ENCODE data around the gene FBXL4. TPM values are rescaled to one million over a fixed set of nuclear protein-coding genes. Genes with fewer than 3 reads are reported as not detected.

Gene FBXL4
- total and polyA plus RNA-seq, 2 of the 8 experiments (the other 6 are each of a cell fraction or from before 2014, with no cell fraction given) = 6.9 to 13.8 TPM

DNA sequence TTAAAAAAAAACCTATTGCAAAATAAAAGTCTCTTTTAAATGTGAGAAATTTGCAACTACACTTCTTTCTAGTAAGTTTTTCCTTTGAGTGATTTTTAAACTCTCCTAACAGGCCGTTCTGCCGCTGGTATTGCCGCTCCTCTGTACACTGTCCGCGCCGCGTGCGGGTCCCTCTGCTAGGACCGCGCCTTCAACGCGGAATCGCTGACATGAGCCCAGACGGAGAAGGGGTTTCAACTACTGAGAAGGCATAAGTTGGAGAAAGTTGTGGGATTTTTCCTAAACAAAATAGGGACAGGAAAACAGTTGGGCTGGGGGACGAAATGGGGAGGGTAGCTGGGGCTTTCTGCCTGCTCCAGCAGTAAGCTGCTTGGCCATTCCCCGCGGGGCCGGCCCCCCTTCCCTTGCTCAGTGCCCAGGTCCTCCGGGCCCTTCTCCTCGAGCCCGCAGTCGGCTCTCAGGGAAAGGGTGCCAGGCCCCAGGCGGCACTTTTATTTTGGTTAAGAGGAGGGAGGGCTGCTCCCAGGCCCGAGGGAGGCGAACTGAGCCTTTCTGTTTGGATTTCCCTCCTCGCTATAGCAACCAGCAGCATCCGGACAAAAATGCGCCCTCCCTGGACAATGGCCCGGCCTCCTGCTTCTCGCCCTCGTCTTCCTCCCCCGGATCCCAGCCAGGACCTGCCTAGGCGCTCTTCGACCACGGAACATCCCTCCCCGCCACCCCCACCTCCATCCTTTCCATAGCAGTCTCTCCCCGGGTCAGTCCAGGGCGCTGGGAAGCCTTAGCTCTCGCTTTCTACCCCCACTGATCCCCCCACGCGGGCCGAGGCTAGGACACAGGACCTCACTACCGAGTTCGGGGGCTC, 120.2 kb downstream of the FBXL4 start:
- H2AFZ ChIP-seq (ENCODE audit: low read length) = no peak overlapping the region
- H2AK5ac ChIP-seq (ENCODE audit: low read depth, low read length) = no peak overlapping the region
- TF ChIP-seq KDM4A (IDR thresholded peaks at IDR 0.05; ENCODE audit: low read depth, low read length, severe bottlenecking) = peak; percentile 43
- TF ChIP-seq MAX (IDR thresholded peaks at IDR 0.05) = peak; percentile 27; the same call in 1 of the 2 replicates
- no peak for TF ChIP-seq PHF8 (conservative IDR thresholded peaks at IDR 0.05; ENCODE audit: low read depth, low read length)
- TF ChIP-seq HDAC2 (IDR thresholded peaks at IDR 0.05; ENCODE audit: borderline replicate concordance in 1 of 2, low read depth in 2 of 2, low read length in 2 of 2) = no peak
- no peak for TF ChIP-seq POLR2AphosphoS5 (IDR thresholded peaks at IDR 0.05; ENCODE audit: low read depth, low read length)
- TF ChIP-seq TBP (IDR thresholded peaks at IDR 0.05; ENCODE audit: low read depth, low read length) = no peak
- TF ChIP-seq ZNF274 (IDR thresholded peaks at IDR 0.05; ENCODE audit: borderline replicate concordance, extremely low read depth, low read length) = no peak
- TF ChIP-seq EZH2 (IDR thresholded peaks at IDR 0.05; ENCODE audit: low read depth, low read length, severe bottlenecking) = peak; percentile 85
- TF ChIP-seq ASH2L (IDR thresholded peaks at IDR 0.05; ENCODE audit: low read length) = peak; percentile 33
- peak; percentile 95 for TF ChIP-seq RNF2 (IDR thresholded peaks at IDR 0.05; ENCODE audit: borderline replicate concordance, low read depth, low read length, missing control alignments, poor library complexity, severe bottlenecking)

More for the DNA sequence above, 120.2 kb downstream of the FBXL4 start:
- Histone ChIP-seq H4K91ac (replicated peaks; ENCODE audit: insufficient read length, low read length) (no peak overlapping the region), H2BK120ac (replicated peaks; ENCODE audit: low read depth, low read length) (no peak overlapping the region), H3K27me3 (replicated peaks in 1 of 4; ENCODE audit: control insufficient read depth in 3 of 4, extremely low read depth in 1 of 4, insufficient read depth in 3 of 4, low read length in 3 of 4) (peaks cover 62 to 98% (median 82%) of the 10 kb centered on the region in 4 experiments), H3K4me2 (ENCODE audit: insufficient read depth in 1 of 2, low read depth in 2 of 2, low read length in 2 of 2) (peak overlapping the region; percentile 78 to 86), H2BK20ac (ENCODE audit: low read length) (no peak overlapping the region), H2BK12ac (ENCODE audit: low read depth, low read length) (no peak overlapping the region), H3K36me3 (ENCODE audit: control insufficient read depth in 2 of 4, insufficient read depth in 4 of 4, low read length in 3 of 4) (no peaks in the 10 kb centered on the region), H3K79me1 (ENCODE audit: low read depth, low read length) (no peaks in the 10 kb centered on the region), H3K14ac (ENCODE audit: insufficient read length) (no peak overlapping the region), H3K18ac (ENCODE audit: extremely low read depth, low read length) (no peak overlapping the region), H2BK15ac (ENCODE audit: low read length) (no peak overlapping the region), H4K8ac (ENCODE audit: extremely low read depth, insufficient read depth, low read length) (no peak overlapping the region), H3K9me3 (ENCODE audit: insufficient read depth in 2 of 2, low read depth in 1 of 2, low read length in 1 of 2) (no peaks in the 10 kb centered on the region), H3K4me3 (ENCODE audit: extremely low read depth in 1 of 4, insufficient read depth in 2 of 4, low read depth in 3 of 4, low read length in 4 of 4) (peak overlapping the region; percentile 7 to 58 (median 26); a peak in 7 of 8 replicates), H3K23ac (ENCODE audit: insufficient read length) (no peak overlapping the region), H3K56ac (replicated peaks; ENCODE audit: insufficient read length, low read depth, low read length) (no peak overlapping the region), H4K5ac (ENCODE audit: insufficient read length, low read depth, low read length) (no peak overlapping the region), H3K4ac (replicated peaks; ENCODE audit: insufficient read length, low read depth, low read length) (no peak overlapping the region), H3K4me1 (replicated peaks in 1 of 4; ENCODE audit: control insufficient read depth in 3 of 4, insufficient read depth in 4 of 4, low read length in 3 of 4) (peaks cover 2 to 26% (median 13%) of the 10 kb centered on the region in 4 experiments), H4K20me1 (replicated peaks in 1 of 2; ENCODE audit: control insufficient read depth in 1 of 2, insufficient read depth in 2 of 2, low read length in 2 of 2) (peaks cover 1 to 11% of the 10 kb centered on the region in 2 experiments), H3K23me2 (ENCODE audit: low read depth, low read length) (peaks cover 20% of the 10 kb centered on the region), H2BK5ac (ENCODE audit: low read depth, low read length) (no peak overlapping the region), H3K27ac (ENCODE audit: low read depth, low read length) (no peak overlapping the region), H3K9ac (replicated peaks in 1 of 4; ENCODE audit: extremely low read depth in 1 of 4, low read depth in 3 of 4, low read length in 3 of 4) (no peak overlapping the region), H3K79me2 (ENCODE audit: control insufficient read depth in 1 of 2, insufficient read depth in 2 of 2, low read length in 2 of 2) (no peaks in the 10 kb centered on the region)
- CTCF ChIA-PET (ENCODE audit: partially characterized antibody) = interaction anchor here (0.6 to 3.0 kb wide), 4 partner anchors 10 to 1153 kb away, joined by 3 to 13 read pairs (median 4); no protein-coding TSS in a partner anchor
- POLR2A ChIA-PET (ENCODE audit: partially characterized antibody) = no interaction called here
- 1% methylated on average over 31 of the region's 44 CpGs; no CpG with 5 or more reads in 1 of the 2 experiments for WGBS, 2 experiments (ENCODE audit: extremely low coverage in 1 of 2, insufficient coverage in 1 of 2, insufficient read length in 1 of 2, insufficient replicate concordance in 2 of 2, low coverage in 1 of 2, low lambda C conversion rate in 2 of 2, missing lambda C conversion rate in 1 of 2)
- peak in 1 of 2 experiments; percentile 67 for DNase-seq (ENCODE audit: low read depth in 1 of 2, low spot score in 2 of 2)
- FAIRE-seq = no peak

Measured in H1 (cell line).